HG03060 (cell line): ENCODE measurements around the gene FANCI.

ENCODE experiments used
- ATAC-seq: cut with Tn5 transposase; IDR thresholded peaks from one replicate; pipeline ENCODE4 v1.9.1; 2021; ENCODE audit warnings: low read depth, moderate number of reproducible peaks; ENCODE audit not compliant: unreplicated experiment

FANCI gene

GRCh38 chr15:89358755-89359439 lies 115.1 kb downstream of the FANCI start:
- no peak for ATAC-seq

- no peak for ATAC-seq
Measured at GRCh38 chr15:89359471-89360293, 115.9 kb downstream of the FANCI start.

- no peak for ATAC-seq
Measured at GRCh38 chr15:89360294-89360971, 116.7 kb downstream of the FANCI start.

GRCh38 chr15:89361451-89362202 lies 117.8 kb downstream of the FANCI start:
- ATAC-seq: no peak

GRCh38 chr15:89362203-89363101 lies 118.7 kb downstream of the FANCI start:
- ATAC-seq: no peak

GRCh38 chr15:89363133-89363532 lies 119.4 kb downstream of the FANCI start:
- ATAC-seq: no peak

GRCh38 chr15:89363770-89364169 lies 120.0 kb downstream of the FANCI start:
- no peak for ATAC-seq

GRCh38 chr15:89364341-89364740 lies 120.6 kb downstream of the FANCI start:
- ATAC-seq: no peak

GRCh38 chr15:89364741-89365450 lies 121.1 kb downstream of the FANCI start:
- no peak for ATAC-seq

- ATAC-seq: no peak
Measured at GRCh38 chr15:89365462-89366065, 121.8 kb downstream of the FANCI start.
